Neural cell (in vitro differentiated cells): ENCODE data around the gene CDC42EP5.

Experiments used
- CTCF ChIP-seq: fragments of 450-650 bp; IDR thresholded peaks from 2 replicates; pipeline ENCODE4 v1.5.1; 2014; ENCODE audit warnings: antibody characterized with exemption, mild to moderate bottlenecking, moderate library complexity; ENCODE audit not compliant: poor library complexity, severe bottlenecking
- EP300 ChIP-seq: fragments of 450-650 bp; conservative IDR thresholded peaks from 2 replicates; pipeline ENCODE4 v1.6.1; 2014; ENCODE audit warnings: antibody characterized with exemption, mild to moderate bottlenecking, moderate library complexity; ENCODE audit not compliant: poor library complexity, severe bottlenecking
- EZH2 ChIP-seq: fragments of 200-600, 300-800 bp; shearing (Covaris generic), sonication (generic); IDR thresholded peaks from 2 replicates; pipeline ENCODE4 v1.6.1; 2014; ENCODE audit warnings: antibody characterized with exemption, low read length, borderline replicate concordance, mild to moderate bottlenecking; ENCODE audit not compliant: insufficient read depth, poor library complexity, severe bottlenecking
- POLR2AphosphoS5 ChIP-seq: IDR thresholded peaks from 2 replicates; pipeline ENCODE4 v1.6.1; 2012
- RAD21 ChIP-seq: fragments of 450-650 bp; conservative IDR thresholded peaks from 2 replicates; pipeline ENCODE4 v1.6.1; 2014; ENCODE audit warnings: antibody characterized with exemption, mild to moderate bottlenecking, moderate library complexity
- REST ChIP-seq: IDR thresholded peaks from 2 replicates; pipeline ENCODE4 v1.6.1; 2012; ENCODE audit warnings: borderline replicate concordance
- SMC3 ChIP-seq: fragments of 450-650 bp; conservative IDR thresholded peaks from 2 replicates; pipeline ENCODE4 v1.6.1; 2014; ENCODE audit warnings: antibody characterized with exemption, mild to moderate bottlenecking, moderate library complexity; ENCODE audit not compliant: poor library complexity
- TAF1 ChIP-seq: IDR thresholded peaks from 2 replicates; pipeline ENCODE4 v1.6.1; 2012; ENCODE audit warnings: low read depth

- TF ChIP-seq POLR2AphosphoS5, result no peak
- no peak for TF ChIP-seq EZH2
- TF ChIP-seq CTCF, result no peak
- no peak for TF ChIP-seq SMC3
- no peak for TF ChIP-seq REST
- TF ChIP-seq EP300, result no peak
- TF ChIP-seq TAF1, result no peak
- no peak for TF ChIP-seq RAD21
These were observed 2.7 kb downstream of the CDC42EP5 start for GRCh38 chr19:54470276-54470887.
